Lung (tissue), 16 donors: ENCODE results near the gene PRCD. TPM values are rescaled to one million over a fixed set of nuclear protein-coding genes. Genes with fewer than 3 reads are reported as not detected.

Experiments used
- ATAC-seq: fragments of 200-7000 bp; cut with Tn5 transposase; one replicate; pipeline ENCODE4 v1.9.1; 2020; ENCODE audit warnings: moderate number of reproducible peaks; ENCODE audit not compliant: insufficient read depth, low FRiP score
- DNase-seq, 3 donors: peaks; one replicate each; pipeline ENCODE4 v3.0.0-alpha.2; 2013 to 2017
- H3K27ac ChIP-seq, 2 donors: one replicate each; pipeline ENCODE4 v1.5.1; 2013; ENCODE audit warnings: mild to moderate bottlenecking in 2 of 2, moderate library complexity in 2 of 2, control low read depth in 1 of 2, inconsistent platforms in 1 of 2, low read depth in 1 of 2, low read length in 1 of 2
- H3K27me3 ChIP-seq, 3 donors: one replicate each; pipeline ENCODE4 v1.5.1; 2013; ENCODE audit warnings: low read length in 2 of 3; ENCODE audit not compliant: control insufficient read depth in 3 of 3, insufficient read depth in 3 of 3
- H3K36me3 ChIP-seq, 4 donors: one replicate each; pipeline ENCODE4 v1.5.1; 2013; ENCODE audit warnings: low read length in 4 of 4, mild to moderate bottlenecking in 1 of 4, moderate library complexity in 1 of 4; ENCODE audit not compliant: control insufficient read depth in 4 of 4, insufficient read depth in 4 of 4
- H3K4me1 ChIP-seq, 5 donors: one replicate each; pipeline ENCODE4 v1.5.1; 2013; ENCODE audit warnings: low read length in 5 of 5, mild to moderate bottlenecking in 2 of 5, moderate library complexity in 1 of 5; ENCODE audit not compliant: control insufficient read depth in 5 of 5, insufficient read depth in 5 of 5
- H3K4me3 ChIP-seq: one replicate; pipeline ENCODE4 v1.5.1; 2013; ENCODE audit warnings: mild to moderate bottlenecking, control low read depth, moderate library complexity
- H3K9ac ChIP-seq, 2 donors: one replicate each; pipeline ENCODE4 v1.5.1; 2013; ENCODE audit warnings: low read length in 2 of 2, control low read depth in 1 of 2; ENCODE audit not compliant: insufficient read depth in 1 of 2
- H3K9me3 ChIP-seq, 4 donors: one replicate each; pipeline ENCODE4 v1.5.1; 2013; ENCODE audit warnings: low read length in 3 of 4, mild to moderate bottlenecking in 1 of 4, moderate library complexity in 1 of 4; ENCODE audit not compliant: control insufficient read depth in 4 of 4, insufficient read depth in 3 of 4
- CTCF ChIP-seq: IDR thresholded peaks from 2 replicates; pipeline ENCODE4 v1.5.1; 2012; ENCODE audit warnings: mild to moderate bottlenecking; ENCODE audit errors: control extremely low read depth, extremely low read depth
- WGBS, 2 donors: extraction: QIAGEN DNeasy Blood & Tissue Kit; methylation state at CpG; one replicate each; pipeline ENCODE4 v1.1.7; 2013; 5-methylcytosine and 5-hydroxymethylcytosine counted together
- long read RNA-seq, 5 donors: transcript quantifications; one replicate each; lab custom pipeline, GENCODE V29; 2026
- polyA plus RNA-seq, 2 donors: library from polyadenylated mRNA; stranded (reverse); fragments of 200-250 nt; gene quantifications; one replicate each; pipeline ENCODE4 v1.2.1, GENCODE V29; 2013
- total RNA-seq, 2 donors: library from RNA; depleted of rRNA in 1 of 2; stranded (reverse); fragments of >200 nt in 1 of 2; gene quantifications; one replicate each; pipeline ENCODE4 v1.2.1, GENCODE V29; 2014 to 2021
- donor health status: control.
- donor health status: control.
- donor health status: Bipolar disorder and iron deficiency.
- donor health status: healthy.
- donor health status: DM: yes; HTN: yes; CAD: no.

Gene PRCD
- total RNA-seq (10 to 100 TPM in 1 of 2 donors, 1 to 10 TPM in 1; 3.3 to 11.3 TPM), polyA plus RNA-seq (1 to 10 TPM; 2.0 to 7.9 TPM)
- long read RNA-seq, donor 1 = 0 reads
- long read RNA-seq, donor 2, partial matches to known transcripts = 0 of 7 reads
- long read RNA-seq, donor 2, other reads (novel, unspliced or antisense) = 7 of 7 reads
- long read RNA-seq, donor 3, partial matches to known transcripts = 0 of 1 reads
- long read RNA-seq, donor 3, other reads (novel, unspliced or antisense) = 0 of 1 reads
- long read RNA-seq, donor 4 = 0 reads
- long read RNA-seq, donor 5 = 0 reads

- peaks cover 0 to 16% (median 0%) of the 10 kb centered on the region in 3 donors for H3K27me3 ChIP-seq
- ATAC-seq (no peak), DNase-seq (no peak)
- H3K27ac ChIP-seq = peak within 1 kb of the TSS; percentile 27 to 71
- no peaks in the 10 kb centered on the region for H3K36me3 ChIP-seq
- TF ChIP-seq CTCF = no peak
- peaks cover 0 to 77% (median 25%) of the 10 kb centered on the region in 5 donors for H3K4me1 ChIP-seq
- no peak within 1 kb of the TSS for H3K4me3 ChIP-seq
- 78 to 86% methylated on average over 20 to 22 of the region's 22 CpGs for WGBS, 2 donors
- H3K9ac ChIP-seq = no peak within 1 kb of the TSS
- H3K9me3 ChIP-seq = no peaks in the 10 kb centered on the region
These were observed at the start of gene PRCD for GRCh38 chr17:76539631-76540271. Gene PRCD, plus strand, starts transcription at chr17:76540044. Its CDS starts 98 bp downstream, at chr17:76540142.

GRCh38 chr17:76490112-76490710, 49.6 kb upstream of the PRCD start:
- Histone ChIP-seq H3K4me3 (no peak overlapping the region), H3K27me3 (no peaks in the 10 kb centered on the region), H3K36me3 (peaks cover 0 to 7% (median 0%) of the 10 kb centered on the region in 4 donors), H3K9ac (no peak overlapping the region), H3K27ac (no peak overlapping the region), H3K9me3 (no peaks in the 10 kb centered on the region), H3K4me1 (peaks cover 0 to 38% (median 17%) of the 10 kb centered on the region in 5 donors)
- ATAC-seq (no peak), DNase-seq (no peak)
- TF ChIP-seq CTCF = no peak
- WGBS, 2 donors = 72 to 75% methylated on average over 10 of the region's 10 CpGs

DNA sequence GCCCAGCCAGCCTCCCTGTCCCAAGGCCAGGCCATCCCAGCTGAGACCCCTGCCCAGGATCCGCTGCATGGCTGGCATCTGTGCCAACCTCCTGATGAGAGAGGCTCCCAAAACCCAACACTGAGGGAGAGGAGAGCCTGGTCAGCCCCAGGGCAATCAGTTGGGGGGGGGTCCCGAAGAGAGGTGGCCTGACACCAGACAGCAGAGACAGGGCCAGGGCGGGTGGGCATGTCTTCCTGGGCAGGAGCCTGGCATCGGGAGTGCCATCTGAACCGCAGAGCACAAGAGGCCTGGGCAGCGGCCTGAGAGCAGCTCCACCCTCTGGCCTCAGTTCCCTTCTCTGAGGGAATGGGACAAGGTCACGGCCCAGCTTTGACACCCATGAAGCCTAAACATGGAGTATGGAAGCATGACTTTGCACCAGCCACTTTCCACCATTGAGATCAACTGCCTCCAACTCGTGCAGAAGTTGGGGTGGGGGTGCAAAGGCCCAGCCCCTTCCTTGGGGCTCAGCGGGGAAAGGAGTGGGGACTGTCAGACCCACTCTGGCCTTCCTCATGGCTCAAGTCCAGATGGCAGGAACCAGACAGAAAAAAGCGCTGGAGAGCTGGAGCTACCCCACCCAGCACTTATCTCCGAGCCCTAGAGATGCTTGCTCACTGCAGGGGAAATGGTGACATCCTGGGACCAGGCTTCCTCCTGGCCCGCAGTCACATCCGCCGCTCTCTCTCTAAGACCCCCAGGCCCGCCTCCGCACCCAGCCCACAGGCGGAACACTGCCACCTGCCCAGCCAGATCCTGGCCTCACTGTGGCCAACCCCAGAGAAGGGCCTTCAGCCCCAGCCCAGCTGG, 48.3 kb upstream of the PRCD start:
- no peaks in the 10 kb centered on the region for H3K9me3 ChIP-seq
- no peak overlapping the region for H3K9ac ChIP-seq
- H3K36me3 ChIP-seq = peaks cover 0 to 7% (median 0%) of the 10 kb centered on the region in 4 donors
- H3K27ac ChIP-seq = peak overlapping the region; percentile 37 to 92
- no peak overlapping the region for H3K4me3 ChIP-seq
- WGBS, 2 donors = 48 to 61% methylated on average over 17 of the region's 17 CpGs
- no peak for TF ChIP-seq CTCF
- ATAC-seq = no peak
- no peak for DNase-seq
- no peaks in the 10 kb centered on the region for H3K27me3 ChIP-seq
- H3K4me1 ChIP-seq = peaks cover 0 to 39% (median 17%) of the 10 kb centered on the region in 5 donors
